GM21786 (cell line): Measurements from ENCODE around the gene GLYATL1B.
"Not testable (repeated sequence)": the region's sequence is repeated elsewhere in the genome, so short reads cannot be mapped to it uniquely, and the experiment has no call there.

Experiments
- ATAC-seq: cut with Tn5 transposase; IDR thresholded peaks from one replicate; pipeline ENCODE4 v1.9.1; 2021; ENCODE audit not compliant: unreplicated experiment

The GLYATL1B gene, protein sequence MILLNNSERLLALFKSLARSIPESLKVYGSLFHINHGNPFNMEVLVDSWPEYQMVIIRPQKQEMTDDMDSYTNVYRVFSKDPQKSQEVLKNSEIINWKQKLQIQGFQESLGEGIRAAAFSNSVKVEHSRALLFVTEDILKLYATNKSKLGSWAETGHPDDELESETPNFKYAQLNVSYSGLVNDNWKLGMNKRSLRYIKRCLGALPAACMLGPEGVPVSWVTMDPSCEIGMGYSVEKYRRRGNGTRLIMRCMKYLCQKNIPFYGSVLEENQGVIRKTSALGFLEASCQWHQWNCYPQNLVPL

GRCh38 chr11:59086007-59086406 is at the start of gene GLYATL1B:
Gene GLYATL1B, plus strand, starts transcription at chr11:59086307. Its CDS starts 0 bp downstream, at chr11:59086307.
- ATAC-seq = not testable (repeated sequence)

DNA sequence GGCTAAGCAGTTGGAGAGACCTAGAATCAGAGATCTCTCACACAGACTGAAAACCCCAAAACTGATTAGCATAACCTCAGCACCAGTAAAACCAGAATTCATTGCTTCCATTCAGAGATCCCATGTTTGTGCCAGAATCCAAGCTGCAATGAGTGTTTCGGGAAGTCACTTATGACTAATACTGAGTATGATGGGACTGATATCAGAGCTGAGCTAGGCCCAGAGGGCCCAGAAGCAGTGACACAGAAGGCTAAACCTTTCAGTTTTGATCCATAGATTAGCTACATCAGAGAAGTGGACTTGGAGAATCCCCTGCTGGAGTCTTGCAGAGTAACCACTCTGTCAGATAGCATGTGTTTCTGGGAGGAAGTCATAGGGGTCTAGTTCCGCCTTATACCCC is 49.6 kb upstream of the GLYATL1B start:
- not testable (repeated sequence) for ATAC-seq

DNA sequence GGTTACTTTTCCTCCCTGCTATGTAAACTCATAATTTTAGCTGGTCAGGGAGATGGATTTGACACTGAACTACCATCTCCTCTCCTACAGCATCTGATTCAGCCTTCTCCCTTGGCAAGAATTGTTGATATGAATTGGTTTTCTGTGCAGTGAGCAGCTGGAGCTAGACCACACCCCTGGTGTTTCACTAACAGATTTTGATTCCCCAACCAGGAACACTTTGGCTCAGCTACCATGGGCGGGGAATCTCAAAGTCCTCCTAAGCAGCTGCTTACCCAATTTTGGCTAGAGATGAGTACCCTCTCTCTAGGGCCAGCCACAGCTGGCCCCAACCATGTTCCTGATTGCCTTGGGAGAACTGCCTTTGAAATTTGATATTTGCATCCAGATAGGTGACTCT is 48.7 kb upstream of the GLYATL1B start:
- not testable (repeated sequence) for ATAC-seq

GRCh38 chr11:59040607-59041006 is 45.5 kb upstream of the GLYATL1B start:
- ATAC-seq = no peak

GRCh38 chr11:59051383-59051782 is 34.7 kb upstream of the GLYATL1B start:
- ATAC-seq = peak; percentile 78

DNA sequence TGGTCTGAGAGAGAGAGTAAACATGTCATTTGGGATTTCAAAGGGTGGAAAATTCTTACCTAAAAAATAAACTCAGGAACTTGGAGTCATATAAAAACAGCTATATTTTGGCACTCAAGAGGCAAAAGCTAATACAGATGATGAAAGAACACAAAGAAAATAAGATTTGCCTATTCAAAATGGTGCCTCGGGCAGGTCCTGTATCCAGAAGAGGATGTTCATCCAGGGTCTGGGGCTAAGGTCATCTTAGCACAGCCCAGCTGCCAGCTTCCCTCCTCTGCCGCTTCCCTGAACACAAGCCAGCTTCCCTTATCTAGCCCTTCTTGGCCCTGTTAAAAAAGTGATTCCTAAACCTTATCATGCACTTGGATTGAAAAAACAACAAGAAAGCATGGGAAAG is 33.8 kb upstream of the GLYATL1B start:
- not testable (repeated sequence) for ATAC-seq

- no peak for ATAC-seq
Measured at GRCh38 chr11:59053387-59053786, 32.7 kb upstream of the GLYATL1B start.

- peak; percentile 92 for ATAC-seq
Measured at GRCh38 chr11:59058120-59059033, 27.7 kb upstream of the GLYATL1B start.

- ATAC-seq = not testable (repeated sequence)
Measured at GRCh38 chr11:59060096-59060495, 26.0 kb upstream of the GLYATL1B start.

GRCh38 chr11:59062602-59063529 is 23.2 kb upstream of the GLYATL1B start:
- ATAC-seq = no peak

GRCh38 chr11:59063996-59064727 is 21.9 kb upstream of the GLYATL1B start:
- peak; percentile 75 for ATAC-seq

DNA sequence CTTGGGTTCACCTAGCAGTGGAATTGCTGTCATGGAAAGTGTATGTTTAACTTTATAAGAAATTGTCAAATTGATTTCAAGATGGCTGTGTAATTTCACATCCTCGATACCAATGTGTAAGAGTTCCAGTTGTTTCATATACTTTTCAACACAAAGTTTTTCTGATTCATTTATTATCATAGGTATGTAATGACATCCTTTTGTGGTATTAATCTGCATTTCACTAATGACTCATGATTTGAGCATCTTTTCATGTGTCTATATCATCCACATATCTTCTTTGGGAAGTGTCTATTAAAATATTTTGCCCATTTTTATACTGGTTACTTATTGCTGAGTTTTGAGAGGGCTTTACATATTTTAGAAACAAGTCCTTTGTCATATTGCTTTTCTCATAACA is 17.0 kb upstream of the GLYATL1B start:
- ATAC-seq = no peak

DNA sequence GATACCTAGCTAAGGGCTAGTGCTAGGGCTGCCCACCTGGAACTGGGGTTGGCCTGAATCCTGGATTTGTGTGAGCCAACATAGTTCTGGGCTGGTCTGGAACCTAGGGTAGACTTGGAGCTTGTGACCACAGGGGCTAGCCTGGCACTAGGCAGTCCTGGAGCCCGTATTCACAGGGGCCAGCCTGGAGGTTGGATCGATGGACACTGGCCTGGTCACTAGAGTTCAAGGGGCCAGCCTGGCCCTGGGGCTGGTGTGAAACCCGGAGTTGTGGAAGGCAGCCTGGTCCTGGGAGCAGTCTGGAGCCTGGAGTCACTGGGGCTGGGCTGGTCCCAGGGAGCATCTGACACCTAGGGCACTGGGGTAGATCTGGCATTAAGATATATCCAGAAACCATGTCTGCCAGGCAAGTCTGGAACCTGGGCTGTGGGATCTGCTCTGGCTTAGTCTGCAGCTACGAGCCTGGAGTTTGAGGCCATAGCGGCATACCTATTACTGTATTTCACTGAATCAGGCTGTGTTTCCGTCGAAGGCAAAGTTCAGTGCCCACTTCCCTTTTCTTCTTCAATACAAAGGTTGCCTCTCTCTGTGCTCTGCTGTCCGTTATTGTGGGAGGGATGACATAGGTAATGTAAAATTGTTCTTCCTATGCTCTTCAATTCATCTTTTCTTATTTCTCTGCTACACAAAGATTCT is 9.1 kb upstream of the GLYATL1B start:
- ATAC-seq = peak; percentile 91

DNA sequence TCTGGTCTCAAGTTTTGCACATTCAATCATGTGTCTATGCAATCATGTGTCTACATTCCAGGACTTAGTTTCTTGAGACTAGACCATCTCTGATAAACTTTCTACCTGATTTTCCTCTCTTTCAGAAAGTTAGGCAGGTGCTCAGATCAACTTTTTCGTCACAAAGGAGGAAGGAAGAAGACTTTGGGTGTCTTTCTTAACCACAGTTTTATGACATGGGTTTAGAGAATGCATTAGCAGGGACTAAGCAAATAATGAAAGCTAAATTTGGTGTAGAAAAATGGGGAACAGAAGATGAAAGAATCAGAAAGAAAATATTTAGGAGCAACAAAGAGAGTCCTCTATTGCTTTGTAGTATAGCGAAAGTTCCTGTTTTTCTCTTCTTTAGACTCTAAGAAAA is 7.7 kb upstream of the GLYATL1B start:
- peak; percentile 41 for ATAC-seq

DNA sequence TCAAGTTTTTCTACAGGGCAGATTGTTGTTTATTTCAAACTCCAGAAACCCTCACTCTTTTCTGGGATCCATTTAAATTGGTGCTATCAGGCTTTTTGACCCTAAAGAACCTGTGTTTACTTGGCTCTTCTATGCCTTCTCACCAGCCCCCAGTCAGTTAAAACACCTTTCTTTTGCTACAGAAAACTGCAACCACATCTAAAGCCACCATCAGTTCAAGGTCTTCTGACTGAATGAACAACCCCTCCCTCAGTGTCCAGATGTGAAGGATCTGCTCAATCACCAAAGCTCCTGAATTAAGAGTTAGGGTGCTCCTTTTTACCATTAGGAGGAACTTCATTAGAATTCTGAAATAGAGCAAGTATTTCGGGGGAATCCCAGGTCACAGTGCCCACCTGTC is 7.0 kb upstream of the GLYATL1B start:
- ATAC-seq = no peak

DNA sequence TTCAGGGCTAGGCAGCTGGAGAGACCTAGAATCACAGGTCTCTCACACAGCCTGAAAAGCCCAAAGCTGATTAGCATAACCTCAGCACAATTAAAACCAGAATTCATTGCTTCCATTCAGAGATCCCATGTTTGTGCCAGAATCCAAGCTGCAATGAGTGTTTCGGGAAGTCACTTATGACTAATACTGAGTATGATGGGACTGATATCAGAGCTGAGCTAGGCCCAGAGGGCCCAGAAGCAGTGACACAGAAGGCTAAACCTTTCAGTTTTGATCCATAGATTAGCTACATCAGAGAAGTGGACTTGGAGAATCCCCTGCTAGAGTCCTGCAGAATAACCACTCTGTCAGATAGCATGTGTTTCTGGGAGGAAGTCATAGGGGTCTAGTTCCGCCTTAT is 5.7 kb upstream of the GLYATL1B start:
- not testable (repeated sequence) for ATAC-seq

DNA sequence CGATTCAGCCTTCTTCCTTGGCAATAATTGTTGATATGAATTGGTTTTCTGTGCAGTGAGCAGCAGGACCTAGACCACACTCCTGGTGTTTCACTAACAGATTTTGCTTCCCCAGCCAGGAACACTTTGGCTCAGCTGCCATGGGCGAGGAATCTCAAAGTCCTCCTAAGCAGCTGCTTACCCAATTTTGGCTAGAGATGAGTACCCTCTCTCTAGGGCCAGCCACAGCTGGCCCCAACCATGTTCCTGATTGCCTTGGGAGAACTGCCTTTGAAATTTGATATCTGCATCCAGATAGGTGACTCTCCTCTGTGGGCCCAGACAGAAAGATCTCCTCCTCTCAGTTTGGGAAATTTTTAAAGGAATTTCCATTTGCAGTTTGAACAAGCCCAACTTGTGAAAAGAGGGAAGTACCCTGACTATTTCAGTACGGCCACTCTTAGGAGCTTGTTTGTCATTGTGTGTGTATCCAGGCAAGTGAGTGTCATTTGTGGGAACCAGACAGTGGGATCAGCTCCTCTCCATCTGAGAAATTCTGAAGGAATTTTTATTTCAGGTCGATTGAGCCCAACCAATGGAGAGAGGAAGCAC is 4.6 kb upstream of the GLYATL1B start:
- ATAC-seq = not testable (repeated sequence)

DNA sequence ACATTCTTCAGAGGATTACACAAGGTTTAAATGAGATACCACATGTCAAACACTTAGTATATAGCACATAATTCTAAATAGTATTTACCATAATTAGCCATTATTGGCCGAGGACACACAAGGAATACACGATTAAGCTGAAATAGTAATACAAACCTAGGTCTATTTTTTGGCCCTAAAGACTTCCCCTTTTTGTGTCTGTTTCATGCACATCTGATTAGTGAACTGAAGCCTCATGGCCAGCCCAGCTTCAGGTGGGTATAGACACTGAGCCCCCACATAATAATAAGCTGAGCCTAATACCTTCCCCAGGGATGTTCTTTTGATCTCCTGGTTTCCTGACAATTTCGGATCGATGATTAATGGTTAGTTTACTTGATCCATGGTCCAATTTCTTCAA is 2.1 kb downstream of the GLYATL1B start:
- ATAC-seq = no peak

DNA sequence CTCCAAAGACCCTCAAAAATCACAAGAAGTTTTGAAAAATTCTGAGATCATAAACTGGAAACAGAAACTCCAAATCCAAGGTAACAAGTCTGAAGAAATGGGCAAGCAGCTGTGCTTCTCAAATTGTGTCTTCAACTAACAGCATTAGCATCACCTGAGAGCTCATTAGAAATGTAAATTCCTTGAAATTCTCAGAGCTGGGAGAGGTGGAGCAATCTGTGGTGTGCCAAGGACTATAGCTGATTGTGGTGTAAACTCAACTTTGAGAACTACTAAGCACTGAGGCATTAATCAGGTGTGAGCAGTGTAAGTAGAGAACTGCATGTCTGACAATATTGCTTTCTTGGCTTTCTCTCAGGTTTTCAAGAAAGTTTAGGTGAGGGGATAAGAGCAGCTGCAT is 7.5 kb downstream of the GLYATL1B start:
- not testable (repeated sequence) for ATAC-seq
